ENCODE measurements around the gene CHRNG.

The CHRNG gene

DNA sequence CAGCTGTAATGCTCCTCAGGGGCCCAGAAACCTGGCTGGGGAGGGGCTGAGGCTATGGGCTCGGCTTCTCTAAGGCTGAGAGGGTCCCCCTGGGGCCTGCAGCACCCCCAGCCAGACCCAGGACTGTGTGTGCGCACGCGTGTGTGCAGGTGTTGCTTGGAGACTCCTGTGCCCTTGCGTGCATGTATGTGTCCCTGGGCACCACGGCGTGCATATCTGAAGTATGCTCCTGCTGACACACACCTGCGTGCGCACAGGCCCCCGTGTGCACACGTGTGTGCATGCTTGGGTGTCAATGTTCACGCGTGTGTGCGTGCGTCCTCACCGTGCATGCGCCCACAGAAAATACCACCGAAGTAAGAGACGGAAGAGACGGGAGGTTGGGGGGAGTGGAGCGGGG, 37.0 kb upstream of the CHRNG start:
- no peak for TF ChIP-seq ZFX (IDR thresholded peaks at IDR 0.05)
- TF ChIP-seq, protein P1, sequence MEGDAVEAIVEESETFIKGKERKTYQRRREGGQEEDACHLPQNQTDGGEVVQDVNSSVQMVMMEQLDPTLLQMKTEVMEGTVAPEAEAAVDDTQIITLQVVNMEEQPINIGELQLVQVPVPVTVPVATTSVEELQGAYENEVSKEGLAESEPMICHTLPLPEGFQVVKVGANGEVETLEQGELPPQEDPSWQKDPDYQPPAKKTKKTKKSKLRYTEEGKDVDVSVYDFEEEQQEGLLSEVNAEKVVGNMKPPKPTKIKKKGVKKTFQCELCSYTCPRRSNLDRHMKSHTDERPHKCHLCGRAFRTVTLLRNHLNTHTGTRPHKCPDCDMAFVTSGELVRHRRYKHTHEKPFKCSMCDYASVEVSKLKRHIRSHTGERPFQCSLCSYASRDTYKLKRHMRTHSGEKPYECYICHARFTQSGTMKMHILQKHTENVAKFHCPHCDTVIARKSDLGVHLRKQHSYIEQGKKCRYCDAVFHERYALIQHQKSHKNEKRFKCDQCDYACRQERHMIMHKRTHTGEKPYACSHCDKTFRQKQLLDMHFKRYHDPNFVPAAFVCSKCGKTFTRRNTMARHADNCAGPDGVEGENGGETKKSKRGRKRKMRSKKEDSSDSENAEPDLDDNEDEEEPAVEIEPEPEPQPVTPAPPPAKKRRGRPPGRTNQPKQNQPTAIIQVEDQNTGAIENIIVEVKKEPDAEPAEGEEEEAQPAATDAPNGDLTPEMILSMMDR (conservative IDR thresholded peaks at IDR 0.05) = no peak
- H3K27ac ChIP-seq = no peak overlapping the region

DNA sequence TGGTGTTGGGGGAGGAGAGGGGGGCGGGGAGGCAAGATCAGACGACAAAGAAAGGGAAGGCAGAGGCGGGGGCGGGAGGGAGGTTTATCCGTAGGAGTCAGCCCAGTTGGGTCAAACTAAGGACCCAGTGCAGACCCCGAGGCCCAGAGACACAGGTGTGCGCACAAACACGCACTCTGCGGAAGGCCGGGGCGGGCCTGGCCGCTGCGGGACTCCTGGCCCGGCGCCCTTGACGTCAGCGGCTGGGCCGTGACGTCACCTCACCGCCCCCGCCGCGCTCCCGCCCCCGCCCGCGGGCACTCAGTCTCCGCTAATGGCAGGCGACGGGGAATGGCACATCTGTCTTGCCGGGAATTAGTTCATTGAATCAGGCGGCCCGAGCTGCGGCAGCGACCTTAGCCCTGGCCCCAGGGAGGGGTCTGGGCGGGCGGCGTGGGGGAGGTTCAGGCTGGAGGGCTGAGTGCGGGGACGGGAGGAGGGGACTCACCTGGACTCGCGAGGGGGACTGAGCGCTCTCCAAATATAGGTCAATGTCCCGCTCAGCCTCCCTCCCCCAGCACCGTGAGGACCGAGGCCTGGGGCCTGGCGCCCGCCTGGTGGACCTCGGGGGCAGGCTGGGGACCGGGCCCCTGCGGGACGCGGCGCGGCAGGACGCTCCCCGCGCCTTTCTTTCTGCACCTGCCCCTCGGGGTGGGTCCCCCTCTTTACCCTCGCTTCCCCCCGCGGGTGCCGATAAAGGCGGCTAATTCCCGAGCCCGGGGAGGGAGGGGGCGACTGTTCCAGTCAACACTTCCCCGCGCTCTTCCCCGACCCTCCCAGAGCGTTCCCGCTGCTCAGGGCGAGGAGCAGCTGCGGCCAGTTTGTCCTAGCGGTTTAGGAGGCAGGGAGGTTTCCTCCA, 36.3 kb upstream of the CHRNG start:
- no peak overlapping the region for H3K27ac ChIP-seq
- no peak for TF ChIP-seq ZFX (IDR thresholded peaks at IDR 0.05)
- TF ChIP-seq, protein P1 (conservative IDR thresholded peaks at IDR 0.05) = no peak

DNA sequence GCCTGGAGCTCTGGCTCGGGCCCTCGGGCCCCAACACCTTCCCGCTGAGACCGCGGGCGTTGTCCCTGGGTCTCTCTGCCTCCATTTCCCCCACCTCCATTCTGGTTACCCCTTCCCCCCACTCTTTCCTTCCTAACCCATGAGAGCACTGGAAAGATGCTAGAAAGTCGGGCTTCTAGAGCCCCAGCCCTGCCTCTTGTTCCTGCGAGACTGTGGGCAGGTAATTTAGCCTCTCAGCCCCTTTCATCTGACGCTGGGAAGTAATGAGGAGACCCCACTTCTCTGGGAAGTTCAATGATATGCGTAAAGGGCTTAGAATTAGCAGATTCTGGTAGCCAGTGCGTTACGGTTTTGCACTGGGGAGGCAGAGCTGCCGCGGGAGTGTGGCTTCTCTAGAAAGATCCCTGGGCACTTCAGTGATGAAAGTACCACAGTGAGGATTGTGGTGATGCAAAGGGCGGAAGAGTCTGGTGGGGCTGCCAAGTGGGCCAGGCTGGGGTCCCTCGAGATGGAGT, 35.6 kb upstream of the CHRNG start:
- H3K27ac ChIP-seq = no peak overlapping the region
- TF ChIP-seq, protein P1 (conservative IDR thresholded peaks at IDR 0.05) = no peak
- TF ChIP-seq ZFX (IDR thresholded peaks at IDR 0.05) = no peak

DNA sequence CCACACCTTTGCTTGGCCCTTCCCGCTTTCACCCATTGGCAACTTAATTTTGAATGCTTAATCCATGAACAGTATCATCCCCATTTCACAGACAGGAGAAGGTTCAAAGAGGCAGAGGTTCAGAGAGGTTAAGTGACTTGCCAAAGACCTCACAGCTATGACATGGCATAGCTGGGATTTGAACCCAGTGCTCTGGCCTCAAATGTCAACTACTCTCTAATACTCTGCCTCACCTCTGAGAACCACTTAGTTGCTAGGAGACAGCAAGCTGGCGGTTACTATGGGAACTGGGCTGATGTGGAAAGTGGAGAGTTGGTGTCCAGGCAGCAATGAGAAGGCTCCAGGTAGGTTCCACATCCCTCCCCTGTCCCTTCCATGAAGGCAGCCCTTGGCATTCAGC, 35.1 kb upstream of the CHRNG start:
- H3K27ac ChIP-seq = no peak overlapping the region
- TF ChIP-seq ZFX (IDR thresholded peaks at IDR 0.05) = no peak
- TF ChIP-seq, protein P1 (conservative IDR thresholded peaks at IDR 0.05) = no peak

DNA sequence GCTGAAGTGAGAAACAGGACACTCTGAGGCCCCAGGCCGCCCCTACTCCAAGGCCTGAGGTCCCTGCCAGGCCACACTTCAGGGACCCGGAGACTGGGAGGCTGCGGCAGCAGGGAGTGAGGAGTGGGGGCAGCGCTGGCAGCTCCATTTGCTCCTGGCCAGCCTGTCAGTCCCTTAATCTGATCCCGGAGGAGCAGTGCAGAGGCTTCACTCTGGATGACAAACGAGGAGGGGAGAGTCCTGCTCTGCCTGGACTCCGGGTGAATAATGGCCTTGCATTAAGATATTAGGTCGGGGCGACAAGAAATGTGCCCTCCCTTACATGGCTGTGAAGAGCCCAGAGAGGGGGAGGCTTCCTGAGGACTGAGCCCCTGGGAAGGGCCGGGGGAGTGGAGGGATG, 33.6 kb upstream of the CHRNG start:
- H3K27ac ChIP-seq = no peak overlapping the region
- TF ChIP-seq ZFX (IDR thresholded peaks at IDR 0.05) = no peak
- TF ChIP-seq, protein P1 (conservative IDR thresholded peaks at IDR 0.05) = no peak

DNA sequence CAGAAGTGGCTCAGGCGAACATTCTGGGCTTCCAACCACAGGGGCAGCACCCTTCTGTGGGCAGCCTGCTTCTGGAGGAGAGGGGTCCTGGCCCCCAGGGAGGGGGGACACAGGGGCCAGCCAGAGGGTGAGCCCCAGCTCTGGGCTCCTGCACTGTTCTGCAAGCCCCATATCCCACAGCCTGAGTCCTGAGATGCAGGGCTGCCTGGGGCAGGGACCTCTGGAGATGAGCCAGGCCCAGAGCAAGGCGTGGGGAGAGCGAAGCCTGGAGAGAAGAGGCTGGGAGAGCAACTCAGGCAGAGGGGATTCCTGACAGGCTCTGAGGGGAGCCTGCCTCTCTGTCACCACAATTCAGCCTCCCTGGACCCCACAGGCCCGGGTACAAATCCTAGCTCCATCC, 32.8 kb upstream of the CHRNG start:
- no peak for TF ChIP-seq ZFX (IDR thresholded peaks at IDR 0.05)
- TF ChIP-seq, protein P1 (conservative IDR thresholded peaks at IDR 0.05) = no peak
- no peak overlapping the region for H3K27ac ChIP-seq

DNA sequence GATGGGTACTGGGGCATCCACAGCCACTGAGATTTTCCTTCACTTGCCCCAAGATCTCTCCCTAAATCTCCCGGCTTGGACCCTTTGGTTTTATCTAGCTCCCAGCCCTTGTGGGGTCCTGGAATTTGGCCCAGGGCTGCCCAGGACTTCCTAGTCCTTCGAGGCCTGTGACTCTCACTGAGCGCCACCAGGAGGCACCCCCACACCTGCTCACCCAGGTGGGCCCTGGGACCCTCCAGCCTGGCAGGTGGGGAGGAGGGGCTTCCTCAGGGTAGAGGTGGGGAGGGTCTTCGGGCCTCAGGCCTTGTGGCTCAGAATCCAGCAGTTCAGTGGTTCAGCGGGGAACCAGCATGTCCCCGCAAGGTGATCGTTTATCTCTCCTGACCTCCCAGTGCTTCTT, 31.2 kb upstream of the CHRNG start:
- H3K27ac ChIP-seq = no peak overlapping the region
- TF ChIP-seq, protein P1 (conservative IDR thresholded peaks at IDR 0.05) = no peak
- no peak for TF ChIP-seq ZFX (IDR thresholded peaks at IDR 0.05)
